Loucy (cell line): ENCODE data around the gene EZR.

Experiments
- CTCF ChIP-seq: fragments of 200-600 bp; sonication (generic); conservative IDR thresholded peaks from 2 replicates; pipeline ENCODE4 v1.5.1; 2014; ENCODE audit warnings: mild to moderate bottlenecking, antibody characterized with exemption, low read length
- EZH2phosphoT487 ChIP-seq: fragments of 200-600 bp; IDR thresholded peaks from 2 replicates; pipeline ENCODE4 v1.6.1; 2018; ENCODE audit warnings: antibody characterized with exemption, mild to moderate bottlenecking, moderate library complexity, borderline replicate concordance

DNA sequence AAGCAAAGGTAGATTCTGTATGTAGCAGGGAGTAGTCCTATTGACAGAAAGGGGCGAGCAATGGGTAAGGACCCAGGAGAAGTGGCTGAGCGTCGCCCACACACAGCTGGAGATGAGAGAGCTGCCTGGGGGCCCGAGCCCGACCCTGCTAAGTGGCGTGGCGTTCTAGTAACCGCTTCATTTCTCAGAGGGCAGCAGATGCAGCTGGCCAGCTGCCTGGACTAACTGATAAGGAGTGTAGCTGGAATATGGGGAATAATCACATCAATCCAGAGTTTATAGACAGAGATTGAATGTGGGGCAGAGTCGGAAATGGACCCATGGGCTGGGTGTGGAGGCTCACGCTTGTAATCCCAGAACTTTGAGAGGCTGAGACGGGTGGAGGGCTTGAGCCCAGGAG, 64.4 kb downstream of the EZR start:
- TF ChIP-seq CTCF (no peak), EZH2phosphoT487 (no peak)
